HepG2 (cell line): ENCODE data around the gene ZSCAN23. TPM values are rescaled to one million over a fixed set of nuclear protein-coding genes. Genes with fewer than 3 reads are reported as not detected.

ENCODE experiments used
- E2F1 ChIP-seq: sonication (generic); formaldehyde crosslinking; IDR thresholded peaks from 2 replicates; pipeline ENCODE4 v1.5.0; 2020; ENCODE audit warnings: missing genetic modification reagents
- ETS1 ChIP-seq: sonication (generic); formaldehyde crosslinking; IDR thresholded peaks from 2 replicates; pipeline ENCODE4 v1.4.0; 2020; ENCODE audit warnings: missing genetic modification reagents
- FOXO1 ChIP-seq: sonication (generic); formaldehyde crosslinking; IDR thresholded peaks from 2 replicates; pipeline ENCODE4 v1.4.0; 2020; ENCODE audit warnings: missing genetic modification reagents
- HMGXB4 ChIP-seq, 2 experiments: sonication (generic) in 1 of 2; formaldehyde crosslinking in 1 of 2; IDR thresholded peaks; 2 replicates each; pipeline versions ENCODE4 v1.4.0 to v1.6.1; 2018 to 2020; ENCODE audit warnings: missing genetic modification reagents in 2 of 2, borderline replicate concordance in 1 of 2, low read depth in 1 of 2, mild to moderate bottlenecking in 1 of 2, missing biosample characterization in 1 of 2
- MAX ChIP-seq: IDR thresholded peaks from 2 replicates; pipeline ENCODE4 v1.6.1; 2012; ENCODE audit warnings: inconsistent platforms
- RARA ChIP-seq: IDR thresholded peaks from 2 replicates; pipeline ENCODE4 v1.6.1; 2016; ENCODE audit warnings: missing genetic modification reagents, missing compliant biosample characterization
- REL ChIP-seq: sonication (generic); formaldehyde crosslinking; conservative IDR thresholded peaks from 2 replicates; pipeline ENCODE4 v1.8.0; 2022; ENCODE audit warnings: mild to moderate bottlenecking, missing genetic modification reagents, moderate library complexity
- TAF15 ChIP-seq: fragments of 200-400 bp; formaldehyde crosslinking; IDR thresholded peaks from one replicate; pipeline ENCODE4 v1.6.1; 2018; ENCODE audit warnings: mild to moderate bottlenecking, low read depth, low read length; ENCODE audit not compliant: poor library complexity, severe bottlenecking
- ZBTB34 ChIP-seq: sonication (generic); formaldehyde crosslinking; IDR thresholded peaks from 2 replicates; pipeline ENCODE4 v1.8.0; 2022; ENCODE audit warnings: mild to moderate bottlenecking, missing genetic modification reagents
- ZFP82 ChIP-seq: sonication (generic); formaldehyde crosslinking; IDR thresholded peaks from 2 replicates; pipeline ENCODE4 v1.5.1; 2020; ENCODE audit warnings: mild to moderate bottlenecking, missing genetic modification reagents, borderline replicate concordance
- ZNF251 ChIP-seq: sonication (generic); formaldehyde crosslinking; IDR thresholded peaks from 2 replicates; pipeline ENCODE4 v1.9.0; 2021; ENCODE audit warnings: mild to moderate bottlenecking, missing genetic modification reagents
- ZNF770 ChIP-seq: sonication (generic); formaldehyde crosslinking; IDR thresholded peaks from 2 replicates; pipeline ENCODE4 v1.5.0; 2020; ENCODE audit warnings: mild to moderate bottlenecking, missing genetic modification reagents
- polyA plus RNA-seq, 8 experiments: library from polyadenylated mRNA; depleted of rRNA in 3 of 8; stranded (reverse) in 7 of 8; unstranded in 1 of 8; fragments of >200 nt; fragmentation: Illumina TruSeq in 4 of 8; extraction: Trizol in 4 of 8; gene quantifications; 2 replicates each; pipeline versions ENCODE4 v1.2.1 to v1.2.3, GENCODE V29; 2011 to 2016; ENCODE audit warnings: low read depth in 4 of 8, missing spikeins in 1 of 8, mixed read lengths in 1 of 8; ENCODE audit not compliant: insufficient read depth in 1 of 8
- total RNA-seq, 5 experiments: library from RNA; depleted of rRNA; stranded (reverse); fragments of >200 nt; fragmentation: Illumina TruSeq; extraction: Trizol; gene quantifications; 2 replicates each; pipeline ENCODE4 v1.2.3, GENCODE V29; 2016; ENCODE audit warnings: low read depth in 1 of 5

The ZSCAN23 gene
- total and polyA plus RNA-seq, 2 of the 13 experiments (the other 11 are each of a cell fraction or from before 2014, with no cell fraction given) = 0.29 to 1.2 TPM

GRCh38 chr6:28488916-28489365 is 45.6 kb upstream of the ZSCAN23 start (continued):
- TF ChIP-seq ZBTB34 (CRISPR knock-in tag) (no peak; the same call in 1 of the 2 replicates), E2F1 (peak; percentile 58; the same call in 1 of the 2 replicates), MAX (0 out of 2 replicates have a peak, but pooled peaks have one; percentile 21), ZNF770 (CRISPR knock-in tag) (no peak), ZFP82 (no peak), HMGXB4 (CRISPR knock-in tag; IDR thresholded peaks at IDR 0.05; ENCODE audit: borderline replicate concordance in 1 of 2, low read depth in 1 of 2) (peak; percentile 96 to 97), TAF15 (no peak), REL (CRISPR knock-in tag) (no peak), FOXO1 (peak; percentile 66; the same call in 1 of the 2 replicates), RARA (CRISPR knock-in tag) (0 out of 2 replicates have a peak, but pooled peaks have one; percentile 14), ZNF251 (CRISPR knock-in tag) (no peak), ETS1 (CRISPR knock-in tag) (no peak)
